Fibroblast of the conjunctiva (primary cell): ENCODE data around the gene OPN1MW3.
"Not testable (repeated sequence)": the region's sequence is repeated elsewhere in the genome, so short reads cannot be mapped to it uniquely, and the experiment has no call there.

Source experiments
- DNase-seq: peaks from one replicate; pipeline ENCODE4 v3.0.0-alpha.2; 2010; ENCODE audit warnings: low read depth

The OPN1MW3 gene

GRCh38 chrX:154257282-154257681 is at the start of gene OPN1MW3:
Gene OPN1MW3, plus strand, starts transcription at chrX:154257582. Its CDS starts 38 bp downstream, at chrX:154257620.
- DNase-seq, result not testable (repeated sequence)

GRCh38 chrX:154209670-154210418 is 47.5 kb upstream of the OPN1MW3 start:
- not testable (repeated sequence) for DNase-seq

GRCh38 chrX:154211057-154211456 is 46.3 kb upstream of the OPN1MW3 start:
- not testable (repeated sequence) for DNase-seq

GRCh38 chrX:154211499-154211898 is 45.9 kb upstream of the OPN1MW3 start:
- DNase-seq, result not testable (repeated sequence)

- not testable (repeated sequence) for DNase-seq
Measured at GRCh38 chrX:154219456-154219855, 37.9 kb upstream of the OPN1MW3 start, which contains the start of gene OPN1MW2. Gene OPN1MW2, plus strand, starts transcription at chrX:154219756. Its CDS starts 60 bp downstream, at chrX:154219816.

GRCh38 chrX:154225292-154225691 is 32.1 kb upstream of the OPN1MW3 start:
- not testable (repeated sequence) for DNase-seq

- DNase-seq, result not testable (repeated sequence)
Measured at GRCh38 chrX:154226706-154227105, 30.7 kb upstream of the OPN1MW3 start.

- DNase-seq, result not testable (repeated sequence)
Measured at GRCh38 chrX:154231443-154231842, 25.9 kb upstream of the OPN1MW3 start.

GRCh38 chrX:154233620-154234019 is 23.8 kb upstream of the OPN1MW3 start:
- not testable (repeated sequence) for DNase-seq

GRCh38 chrX:154238939-154239559 is 18.3 kb upstream of the OPN1MW3 start:
- DNase-seq, result not testable (repeated sequence)

GRCh38 chrX:154239982-154240503 is 17.3 kb upstream of the OPN1MW3 start:
- not testable (repeated sequence) for DNase-seq

GRCh38 chrX:154247377-154248045 is 9.9 kb upstream of the OPN1MW3 start:
- DNase-seq, result not testable (repeated sequence)

GRCh38 chrX:154248076-154248475 is 9.3 kb upstream of the OPN1MW3 start:
- not testable (repeated sequence) for DNase-seq

GRCh38 chrX:154258711-154259110 is 1.3 kb downstream of the OPN1MW3 start:
- not testable (repeated sequence) for DNase-seq

GRCh38 chrX:154263072-154263471 is 5.7 kb downstream of the OPN1MW3 start:
- not testable (repeated sequence) for DNase-seq

GRCh38 chrX:154269245-154269644 is 11.9 kb downstream of the OPN1MW3 start:
- not testable (repeated sequence) for DNase-seq

GRCh38 chrX:154284489-154285338 is 27.3 kb downstream of the OPN1MW3 start:
- DNase-seq, result not testable (repeated sequence)

GRCh38 chrX:154286406-154286805 is 29.0 kb downstream of the OPN1MW3 start:
- not testable (repeated sequence) for DNase-seq

- no peak for DNase-seq
Measured at GRCh38 chrX:154294791-154295574, 37.6 kb downstream of the OPN1MW3 start, which contains the start of gene TEX28. Gene TEX28, minus strand, starts transcription at chrX:154295124. Its CDS starts 3,007 bp downstream, at chrX:154292117.

- no peak for DNase-seq
Measured at GRCh38 chrX:154295664-154296310, 38.4 kb downstream of the OPN1MW3 start, which contains the start of gene TKTL1. Gene TKTL1, plus strand, starts transcription at chrX:154295795. Its CDS starts 65 bp downstream, at chrX:154295860.
